Measurements from ENCODE around the gene NOVA2. TPM values are rescaled to one million over a fixed set of nuclear protein-coding genes. Genes with fewer than 3 reads are reported as not detected.

The NOVA2 gene
- total and polyA plus RNA-seq, 10 donors, result 0.42 to 12.5 (median 3.7) TPM

- Histone ChIP-seq H3K36me3 (peaks cover 0 to 20% (median 2%) of the 10 kb centered on the region in 6 donors), H3K27ac (peak overlapping the region in 2 of 8 donors; percentile 11 to 23), H3K4me1 (peaks cover 0 to 46% (median 30%) of the 10 kb centered on the region in 6 donors), H3K4me3 (no peak overlapping the region), H3K9me3 (no peaks in the 10 kb centered on the region), H3K27me3 (replicated peaks in 1 of 7) (peaks cover 2 to 50% (median 27%) of the 10 kb centered on the region in 7 donors)
- WGBS, 5 donors, result 90 to 96% (median 94%) methylated on average over 15 of the region's 15 CpGs
- TF ChIP-seq, protein P1, sequence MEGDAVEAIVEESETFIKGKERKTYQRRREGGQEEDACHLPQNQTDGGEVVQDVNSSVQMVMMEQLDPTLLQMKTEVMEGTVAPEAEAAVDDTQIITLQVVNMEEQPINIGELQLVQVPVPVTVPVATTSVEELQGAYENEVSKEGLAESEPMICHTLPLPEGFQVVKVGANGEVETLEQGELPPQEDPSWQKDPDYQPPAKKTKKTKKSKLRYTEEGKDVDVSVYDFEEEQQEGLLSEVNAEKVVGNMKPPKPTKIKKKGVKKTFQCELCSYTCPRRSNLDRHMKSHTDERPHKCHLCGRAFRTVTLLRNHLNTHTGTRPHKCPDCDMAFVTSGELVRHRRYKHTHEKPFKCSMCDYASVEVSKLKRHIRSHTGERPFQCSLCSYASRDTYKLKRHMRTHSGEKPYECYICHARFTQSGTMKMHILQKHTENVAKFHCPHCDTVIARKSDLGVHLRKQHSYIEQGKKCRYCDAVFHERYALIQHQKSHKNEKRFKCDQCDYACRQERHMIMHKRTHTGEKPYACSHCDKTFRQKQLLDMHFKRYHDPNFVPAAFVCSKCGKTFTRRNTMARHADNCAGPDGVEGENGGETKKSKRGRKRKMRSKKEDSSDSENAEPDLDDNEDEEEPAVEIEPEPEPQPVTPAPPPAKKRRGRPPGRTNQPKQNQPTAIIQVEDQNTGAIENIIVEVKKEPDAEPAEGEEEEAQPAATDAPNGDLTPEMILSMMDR (IDR thresholded peaks at IDR 0.05 in 8 of 11, conservative IDR thresholded peaks at IDR 0.05 in 3 of 11), result no peak
- TF ChIP-seq POLR2A (IDR thresholded peaks at IDR 0.05), result no peak
- intact Hi-C loops (cut with DNase I; ENCODE audit: low total_unique reads), result loop anchor here (10.0 kb wide), 1 partner anchor 93 kb away; no protein-coding TSS in a partner anchor
- DNase-seq, result no peak
These were observed 44.4 kb upstream of the NOVA2 start for GRCh38 chr19:46017874-46018675.

DNA sequence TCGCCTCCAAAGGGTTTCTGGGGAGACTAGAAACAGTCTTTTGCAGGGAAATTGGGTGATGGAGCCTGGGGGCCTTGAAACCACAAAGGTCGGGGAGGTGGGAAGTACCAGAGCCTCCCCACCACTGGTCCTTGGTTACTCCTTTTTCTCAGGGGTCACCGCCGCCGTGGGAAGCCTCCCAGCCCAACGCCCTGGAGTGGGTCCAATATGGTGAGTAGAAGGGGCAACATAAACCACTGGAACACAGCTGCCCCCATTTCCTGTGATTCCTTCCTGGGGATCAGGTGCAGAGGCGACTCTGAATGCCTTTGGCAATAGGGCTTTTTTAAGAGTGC is 43.4 kb upstream of the NOVA2 start:
- intact Hi-C loops (cut with DNase I; ENCODE audit: low total_unique reads), result loop anchor here (10.0 kb wide), 1 partner anchor 92 kb away; no protein-coding TSS in a partner anchor
- peaks cover 0 to 45% (median 18%) of the 10 kb centered on the region in 7 donors for H3K27me3 ChIP-seq (replicated peaks in 1 of 7)
- peaks cover 0 to 24% (median 2%) of the 10 kb centered on the region in 6 donors for H3K36me3 ChIP-seq
- TF ChIP-seq, protein P1 (IDR thresholded peaks at IDR 0.05 in 8 of 11, conservative IDR thresholded peaks at IDR 0.05 in 3 of 11), result peak in 8 of 11 experiments; percentile 12 to 77 (median 52)
- TF ChIP-seq POLR2A (IDR thresholded peaks at IDR 0.05), result no peak
- no peaks in the 10 kb centered on the region for H3K9me3 ChIP-seq
- DNase-seq, result no peak
- 39 to 53% (median 45%) methylated on average over 7 of the region's 7 CpGs for WGBS, 5 donors
- H3K4me3 ChIP-seq, result peak overlapping the region in 4 of 8 donors; percentile 75 to 94 (median 80)
- peaks cover 0 to 46% (median 28%) of the 10 kb centered on the region in 6 donors for H3K4me1 ChIP-seq
- peak overlapping the region in 4 of 8 donors; percentile 46 to 89 (median 77) for H3K27ac ChIP-seq

DNA sequence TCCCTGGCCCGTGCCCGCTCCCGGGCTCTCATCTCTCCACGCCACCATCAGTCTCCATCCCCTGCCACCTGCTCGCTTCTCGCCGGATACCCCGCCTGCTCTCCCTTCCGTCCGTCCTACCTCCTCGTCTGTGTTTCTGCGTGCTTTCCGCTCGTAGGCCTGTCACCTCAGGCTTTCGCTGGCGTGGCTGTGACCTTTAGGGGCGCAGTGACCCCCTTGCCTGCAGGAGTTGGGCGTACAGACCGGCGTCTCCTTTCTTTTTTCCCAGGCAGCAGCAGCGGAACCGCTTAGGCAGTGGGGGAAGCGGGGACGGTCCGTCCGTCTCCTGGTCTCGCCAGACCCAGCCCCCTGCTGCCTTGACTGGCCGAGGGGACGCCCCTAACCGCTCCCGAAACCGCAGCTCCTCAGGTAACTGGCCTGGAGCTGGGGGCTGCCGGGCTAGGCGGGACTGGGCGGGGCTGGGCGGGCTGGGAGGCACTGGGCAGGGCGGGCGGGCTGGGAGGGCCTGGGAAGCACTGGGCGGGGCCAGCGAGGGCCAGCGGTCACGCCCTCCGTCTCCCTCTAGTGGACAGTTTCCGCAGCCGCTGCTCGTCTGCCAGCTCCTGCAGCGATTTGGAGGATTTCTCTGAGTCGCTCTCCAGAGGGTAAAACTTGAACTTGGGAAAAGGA is 42.9 kb upstream of the NOVA2 start:
- no peaks in the 10 kb centered on the region for H3K9me3 ChIP-seq
- 0 to 2% (median 1%) methylated on average over 29 to 48 of the region's 48 CpGs for WGBS, 5 donors
- intact Hi-C loops (cut with DNase I; ENCODE audit: low total_unique reads), result loop anchor here (10.0 kb wide), 1 partner anchor 92 kb away; no protein-coding TSS in a partner anchor
- TF ChIP-seq POLR2AphosphoS5 (IDR thresholded peaks at IDR 0.05) (peak in 2 of 3 donors; percentile 33 to 59), POLR2A (IDR thresholded peaks at IDR 0.05) (no peak)
- TF ChIP-seq, protein P1 (IDR thresholded peaks at IDR 0.05 in 8 of 11, conservative IDR thresholded peaks at IDR 0.05 in 3 of 11), result peak in 10 of 11 experiments; percentile 44 to 97 (median 94)
- H3K27me3 ChIP-seq (replicated peaks in 1 of 7), result peaks cover 0 to 40% (median 18%) of the 10 kb centered on the region in 7 donors
- peak overlapping the region in 7 of 8 donors; percentile 46 to 89 (median 71) for H3K27ac ChIP-seq
- H3K4me3 ChIP-seq, result peak overlapping the region; percentile 53 to 94 (median 75)
- peaks cover 0 to 28% (median 2%) of the 10 kb centered on the region in 6 donors for H3K36me3 ChIP-seq
- H3K4me1 ChIP-seq, result peaks cover 0 to 46% (median 28%) of the 10 kb centered on the region in 6 donors
- peak; percentile 95 for DNase-seq
